Measurements from ENCODE around the gene MB21D2.
"Not testable (repeated sequence)": the region's sequence is repeated elsewhere in the genome, so short reads cannot be mapped to it uniquely, and the experiment has no call there.

MB21D2 gene

GRCh38 chr3:192858849-192859585 lies 58.6 kb downstream of the MB21D2 start:
- no peak for DNase-seq (ENCODE audit: low spot score)

GRCh38 chr3:192857260-192857661 lies 60.4 kb downstream of the MB21D2 start:
- peak; percentile 49 for DNase-seq (ENCODE audit: low spot score)

DNA sequence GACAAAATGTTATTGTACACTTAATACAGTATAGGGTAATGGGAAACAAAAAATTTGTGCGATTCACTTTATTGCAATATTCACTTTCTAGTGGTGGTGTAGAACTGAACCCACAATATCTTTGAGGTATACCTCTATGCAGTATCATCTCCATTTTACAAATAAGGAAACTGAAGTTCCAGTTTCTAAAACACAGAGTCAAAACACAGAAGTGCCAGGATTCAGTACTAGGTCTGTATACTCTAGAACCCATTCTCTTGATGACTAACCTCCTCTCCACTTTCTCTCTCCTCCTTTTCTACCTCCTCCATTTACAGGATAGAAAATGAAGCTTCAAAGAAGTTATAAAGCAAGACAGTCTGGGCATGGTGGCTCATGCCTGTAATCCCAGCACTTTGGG lies 62.2 kb downstream of the MB21D2 start:
- no peak for DNase-seq (ENCODE audit: low spot score)

DNA sequence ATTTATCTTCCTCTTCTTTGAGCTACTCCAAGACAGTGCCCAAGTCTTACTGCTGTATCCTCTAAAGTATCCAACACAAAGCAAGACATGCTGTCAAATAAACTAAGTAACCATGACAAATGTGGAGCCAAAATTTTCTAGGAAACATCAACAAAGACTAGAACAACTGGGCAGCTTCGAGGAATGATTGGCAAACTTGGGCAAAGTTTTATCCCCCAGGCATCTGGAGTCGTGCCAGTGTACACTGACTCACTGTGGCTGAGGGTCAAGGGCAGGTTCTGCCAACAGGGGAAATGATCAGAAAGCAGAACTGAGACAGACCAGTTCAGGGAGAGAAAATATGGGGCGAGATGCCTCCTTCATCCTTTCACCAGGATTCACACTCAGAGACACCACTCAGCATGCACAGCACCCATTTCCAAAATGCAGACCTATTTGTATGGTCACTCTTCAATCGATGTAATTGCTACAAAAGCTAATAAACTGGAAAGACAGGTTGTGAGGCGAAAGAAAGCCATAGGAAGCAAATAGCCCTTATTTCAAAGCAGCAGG lies 65.8 kb downstream of the MB21D2 start:
- DNase-seq (ENCODE audit: low spot score), result peak; percentile 61

GRCh38 chr3:192850451-192850981 lies 67.1 kb downstream of the MB21D2 start:
- no peak for DNase-seq (ENCODE audit: low spot score)

GRCh38 chr3:192849821-192850220 lies 67.8 kb downstream of the MB21D2 start:
- DNase-seq (ENCODE audit: low spot score), result not testable (repeated sequence)

GRCh38 chr3:192848371-192849233 lies 69.1 kb downstream of the MB21D2 start:
- DNase-seq (ENCODE audit: low spot score), result no peak

- DNase-seq (ENCODE audit: low spot score), result peak; percentile 43
Observed at GRCh38 chr3:192847941-192848340, 69.7 kb downstream of the MB21D2 start.

- DNase-seq (ENCODE audit: low spot score), result no peak
Observed at GRCh38 chr3:192845526-192845855, 72.2 kb downstream of the MB21D2 start.

DNA sequence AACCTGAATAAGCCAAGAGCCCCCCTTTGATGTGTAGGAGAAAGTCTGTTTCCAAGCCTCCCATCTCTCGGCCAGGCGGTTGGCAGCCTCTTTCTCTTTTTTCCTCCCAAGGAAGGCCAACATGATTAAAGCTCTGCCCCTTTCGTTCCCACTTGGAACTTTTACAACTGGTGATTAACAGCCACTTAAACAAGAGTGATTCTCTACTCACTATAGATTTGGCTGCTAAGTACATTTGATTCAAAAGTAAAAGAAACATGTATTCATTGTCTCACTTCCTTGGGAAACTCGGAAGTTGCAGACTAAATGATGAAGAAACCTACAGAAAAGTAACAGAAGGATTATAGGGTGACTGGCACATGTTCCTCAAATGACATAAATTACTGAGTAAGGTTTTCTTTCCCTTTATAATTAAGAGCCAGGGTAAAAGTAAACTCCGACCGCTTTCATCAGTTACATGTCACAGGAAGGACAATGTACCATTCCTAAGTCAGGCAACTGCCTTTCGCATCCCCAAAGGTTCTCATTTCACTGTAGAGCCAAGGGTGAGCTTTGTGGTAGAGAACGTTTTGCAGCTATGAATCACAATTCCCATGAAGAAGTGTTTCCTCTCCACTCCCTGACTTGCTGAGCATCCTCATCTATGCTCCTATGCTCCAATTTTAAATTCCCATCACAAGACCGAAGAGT lies 72.7 kb downstream of the MB21D2 start:
- peak; percentile 37 for DNase-seq (ENCODE audit: low spot score)

GRCh38 chr3:192844486-192844765 lies 73.2 kb downstream of the MB21D2 start:
- DNase-seq (ENCODE audit: low spot score), result no peak

- DNase-seq (ENCODE audit: low spot score), result no peak
Observed at GRCh38 chr3:192843723-192844485, 73.8 kb downstream of the MB21D2 start.

DNA sequence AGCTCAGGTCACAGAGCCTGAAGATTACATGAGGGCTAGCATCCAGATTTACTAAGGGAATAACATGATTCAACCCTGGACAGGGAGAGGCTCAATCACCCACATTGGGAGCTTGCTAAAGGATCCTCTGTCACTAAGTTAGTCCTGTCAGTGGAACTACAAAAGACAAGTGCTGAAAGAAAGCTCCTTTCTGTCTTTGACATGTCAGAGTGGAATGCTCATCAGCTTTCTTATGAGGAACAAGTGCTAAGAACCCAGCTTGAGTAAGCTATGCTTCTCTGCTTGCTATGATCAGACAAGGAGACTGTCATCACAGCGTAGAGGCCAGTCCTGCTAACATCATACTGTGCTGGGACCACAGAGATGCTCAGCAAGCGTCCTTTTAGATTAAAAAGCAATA lies 74.5 kb downstream of the MB21D2 start:
- DNase-seq (ENCODE audit: low spot score), result no peak

DNA sequence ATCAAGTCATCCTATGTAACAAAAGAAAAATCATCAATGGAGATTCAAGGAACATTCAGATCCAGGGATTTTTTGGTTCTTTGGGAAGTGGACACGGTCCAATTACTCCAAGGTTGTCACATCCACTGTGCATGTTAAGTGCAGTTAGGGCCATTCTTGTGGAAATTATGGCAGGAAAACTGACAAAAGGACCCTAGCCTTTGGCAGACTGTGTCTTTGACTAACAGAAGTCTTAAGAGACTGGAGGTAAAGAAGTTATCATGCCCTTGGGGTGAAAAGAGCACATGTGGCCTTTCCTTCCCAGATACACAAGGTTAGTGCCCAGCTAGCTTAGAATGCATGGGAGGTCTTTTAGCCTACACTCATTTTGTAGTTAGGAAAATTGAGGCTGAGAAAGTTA lies 74.9 kb downstream of the MB21D2 start:
- no peak for DNase-seq (ENCODE audit: low spot score)

- no peak for DNase-seq (ENCODE audit: low spot score)
Observed at GRCh38 chr3:192842138-192842537, 75.5 kb downstream of the MB21D2 start.

- DNase-seq (ENCODE audit: low spot score), result no peak
Observed at GRCh38 chr3:192841428-192841827, 76.2 kb downstream of the MB21D2 start.

DNA sequence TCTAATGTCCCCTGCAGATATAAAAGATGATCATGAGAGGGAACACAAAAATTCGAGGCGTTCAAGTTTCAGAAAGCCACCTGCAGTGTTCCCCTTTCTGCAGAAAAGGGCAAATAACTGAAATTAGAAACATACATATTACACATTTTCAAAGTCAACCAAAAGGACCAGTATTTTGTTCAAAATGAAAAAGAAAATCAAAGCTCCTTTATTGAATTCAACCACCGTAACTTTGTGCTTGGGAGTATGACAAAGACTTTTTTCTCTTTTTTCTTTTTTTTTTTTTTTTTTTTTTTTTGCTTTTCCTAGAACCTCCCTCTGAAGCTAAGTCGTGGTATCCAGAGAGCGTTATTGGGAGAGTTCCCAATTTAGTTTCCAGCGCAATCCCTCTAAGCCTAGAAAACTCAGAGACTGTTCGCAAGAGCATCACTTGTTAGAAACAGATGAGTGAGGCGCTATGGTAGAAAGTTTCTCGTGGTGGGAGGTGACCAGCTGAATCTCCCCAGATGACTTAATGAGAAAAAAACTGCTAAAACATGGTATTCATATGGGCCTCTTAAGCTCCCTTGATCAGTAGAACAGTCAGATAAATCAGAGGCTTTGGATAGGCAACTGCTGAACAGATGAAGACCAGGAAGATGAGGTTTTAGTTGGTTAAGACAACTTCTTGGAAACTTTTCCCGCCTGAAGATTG lies 77.4 kb downstream of the MB21D2 start:
- no peak for DNase-seq (ENCODE audit: low spot score)

DNA sequence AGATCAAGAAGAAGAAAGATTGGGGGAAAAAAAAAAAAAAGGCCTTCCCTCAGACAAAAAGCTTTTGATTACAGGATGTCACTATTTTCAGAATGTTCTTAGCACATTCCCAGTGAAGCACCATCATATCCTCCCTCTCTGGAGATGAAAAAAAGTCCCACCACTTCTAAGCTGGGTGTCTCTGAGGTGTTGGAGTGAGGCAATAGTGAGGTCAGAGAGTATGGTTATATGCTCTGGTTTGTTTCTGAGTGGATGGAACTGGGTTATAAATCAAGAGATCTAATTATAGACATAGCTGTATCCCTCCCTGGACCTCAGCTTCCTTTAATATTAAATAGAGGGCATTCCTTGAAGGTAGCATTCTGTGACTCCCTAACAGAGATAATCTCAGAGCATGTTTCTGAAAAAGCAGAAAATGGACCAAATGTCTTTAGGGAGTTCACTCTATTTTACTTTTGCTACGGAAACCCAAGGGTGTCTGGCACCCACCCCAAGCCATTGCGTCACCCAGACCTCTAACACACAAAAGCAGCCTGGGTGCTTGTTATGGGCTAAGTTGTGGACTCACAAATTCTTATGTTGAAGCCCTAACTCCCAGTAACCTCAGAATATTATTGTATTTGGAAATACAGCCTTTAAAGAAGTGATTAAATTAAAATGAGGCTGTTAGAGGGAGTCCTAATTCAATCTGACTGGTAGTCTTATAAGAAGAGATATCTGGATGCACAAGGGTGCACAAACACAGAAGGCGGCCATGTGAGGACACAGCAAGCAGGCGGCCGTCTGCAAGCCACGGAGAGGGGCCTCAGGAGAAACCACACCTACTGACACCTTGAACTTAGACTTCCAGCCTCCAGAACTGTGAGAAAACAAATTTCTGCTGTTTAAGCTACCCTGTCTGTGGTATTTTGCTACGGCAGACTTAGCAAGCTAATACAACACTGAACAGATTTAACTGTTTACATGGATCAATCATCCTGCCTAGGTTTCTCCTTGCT lies 81.5 kb downstream of the MB21D2 start:
- DNase-seq (ENCODE audit: low spot score), result no peak

- DNase-seq (ENCODE audit: low spot score), result no peak
Observed at GRCh38 chr3:192834428-192834827, 83.2 kb downstream of the MB21D2 start.
